ENCODE results near the gene FAM120A. TPM values are rescaled to one million over a fixed set of nuclear protein-coding genes. Genes with fewer than 3 reads are reported as not detected.

Gene FAM120A
- total and polyA plus RNA-seq, 4 donors = 28.3 to 91.0 (median 50.3) TPM

DNA sequence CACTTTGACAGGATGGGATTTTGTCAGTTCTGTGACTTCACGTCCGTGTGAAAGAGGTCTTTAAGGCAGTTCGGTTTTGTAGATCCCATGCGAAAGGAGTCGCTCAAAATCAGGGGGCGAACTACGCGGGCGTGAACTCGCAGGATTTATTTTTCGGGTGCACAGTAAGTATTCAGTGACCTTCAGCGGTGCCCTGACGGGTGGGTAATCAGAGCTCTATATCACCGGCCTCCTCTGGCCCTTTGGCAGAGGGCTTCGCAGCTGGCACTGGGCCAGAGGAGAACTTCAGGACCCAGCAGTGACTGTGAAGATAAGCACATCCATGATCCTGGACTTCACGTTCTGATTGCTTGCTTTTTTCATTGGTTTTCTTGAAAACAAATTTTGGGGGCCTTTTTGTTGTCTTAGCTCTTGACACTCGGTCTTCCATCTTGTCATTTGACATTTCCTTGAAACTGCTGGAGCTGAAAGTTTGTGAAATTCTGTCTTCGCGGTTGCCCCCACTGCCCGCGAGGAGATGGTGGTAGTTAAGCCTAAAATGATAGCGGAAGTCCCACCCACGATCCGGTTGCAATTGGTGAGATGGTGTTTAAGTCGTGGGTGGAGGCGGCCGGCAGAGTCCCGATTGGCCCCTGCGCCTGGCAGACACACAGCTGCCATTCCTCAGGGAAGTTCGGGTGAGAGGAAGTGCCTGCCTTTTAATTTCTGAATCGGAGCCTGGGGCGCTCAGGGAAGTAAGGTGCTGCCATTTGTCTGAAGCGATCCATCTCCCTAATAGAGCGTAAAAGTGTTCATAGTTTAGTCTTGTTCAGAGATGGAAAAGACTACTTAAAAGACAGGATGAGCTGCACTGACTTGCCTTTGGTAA, 1.8 kb downstream of the FAM120A start, which contains the start of gene FAM120AOS:
Gene FAM120AOS, minus strand, starts transcription at position 535 of the 868 bp plus-strand sequence. CDS start 872 bp downstream, outside the sequence.
- H3K36me3 ChIP-seq (ENCODE audit: control insufficient read depth in 4 of 4, insufficient read depth in 3 of 4, low read depth in 1 of 4, low read length in 3 of 4) = no peaks in the 10 kb centered on the region
- TF ChIP-seq GABPA (IDR thresholded peaks at IDR 0.05 in 1 of 2, conservative IDR thresholded peaks at IDR 0.05 in 1 of 2) = peak; percentile 60 to 89
- TF ChIP-seq, protein P1, sequence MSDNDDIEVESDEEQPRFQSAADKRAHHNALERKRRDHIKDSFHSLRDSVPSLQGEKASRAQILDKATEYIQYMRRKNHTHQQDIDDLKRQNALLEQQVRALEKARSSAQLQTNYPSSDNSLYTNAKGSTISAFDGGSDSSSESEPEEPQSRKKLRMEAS (IDR thresholded peaks at IDR 0.05) = peak; percentile 18
- no peak for TF ChIP-seq FOXA2 (IDR thresholded peaks at IDR 0.05)
- peak in 1 of 2 donors; percentile 55 for TF ChIP-seq RAD21 (IDR thresholded peaks at IDR 0.05)
- TF ChIP-seq JUND (IDR thresholded peaks at IDR 0.05) = peak in 1 of 2 donors; percentile 67
- peak; percentile 91 for TF ChIP-seq YY1 (IDR thresholded peaks at IDR 0.05)
- TF ChIP-seq, protein P2, sequence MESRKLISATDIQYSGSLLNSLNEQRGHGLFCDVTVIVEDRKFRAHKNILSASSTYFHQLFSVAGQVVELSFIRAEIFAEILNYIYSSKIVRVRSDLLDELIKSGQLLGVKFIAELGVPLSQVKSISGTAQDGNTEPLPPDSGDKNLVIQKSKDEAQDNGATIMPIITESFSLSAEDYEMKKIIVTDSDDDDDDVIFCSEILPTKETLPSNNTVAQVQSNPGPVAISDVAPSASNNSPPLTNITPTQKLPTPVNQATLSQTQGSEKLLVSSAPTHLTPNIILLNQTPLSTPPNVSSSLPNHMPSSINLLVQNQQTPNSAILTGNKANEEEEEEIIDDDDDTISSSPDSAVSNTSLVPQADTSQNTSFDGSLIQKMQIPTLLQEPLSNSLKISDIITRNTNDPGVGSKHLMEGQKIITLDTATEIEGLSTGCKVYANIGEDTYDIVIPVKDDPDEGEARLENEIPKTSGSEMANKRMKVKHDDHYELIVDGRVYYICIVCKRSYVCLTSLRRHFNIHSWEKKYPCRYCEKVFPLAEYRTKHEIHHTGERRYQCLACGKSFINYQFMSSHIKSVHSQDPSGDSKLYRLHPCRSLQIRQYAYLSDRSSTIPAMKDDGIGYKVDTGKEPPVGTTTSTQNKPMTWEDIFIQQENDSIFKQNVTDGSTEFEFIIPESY (IDR thresholded peaks at IDR 0.05) = no peak
- peak; percentile 8 to 50 for TF ChIP-seq HNF4A (conservative IDR thresholded peaks at IDR 0.05)
- TF ChIP-seq, protein P3, sequence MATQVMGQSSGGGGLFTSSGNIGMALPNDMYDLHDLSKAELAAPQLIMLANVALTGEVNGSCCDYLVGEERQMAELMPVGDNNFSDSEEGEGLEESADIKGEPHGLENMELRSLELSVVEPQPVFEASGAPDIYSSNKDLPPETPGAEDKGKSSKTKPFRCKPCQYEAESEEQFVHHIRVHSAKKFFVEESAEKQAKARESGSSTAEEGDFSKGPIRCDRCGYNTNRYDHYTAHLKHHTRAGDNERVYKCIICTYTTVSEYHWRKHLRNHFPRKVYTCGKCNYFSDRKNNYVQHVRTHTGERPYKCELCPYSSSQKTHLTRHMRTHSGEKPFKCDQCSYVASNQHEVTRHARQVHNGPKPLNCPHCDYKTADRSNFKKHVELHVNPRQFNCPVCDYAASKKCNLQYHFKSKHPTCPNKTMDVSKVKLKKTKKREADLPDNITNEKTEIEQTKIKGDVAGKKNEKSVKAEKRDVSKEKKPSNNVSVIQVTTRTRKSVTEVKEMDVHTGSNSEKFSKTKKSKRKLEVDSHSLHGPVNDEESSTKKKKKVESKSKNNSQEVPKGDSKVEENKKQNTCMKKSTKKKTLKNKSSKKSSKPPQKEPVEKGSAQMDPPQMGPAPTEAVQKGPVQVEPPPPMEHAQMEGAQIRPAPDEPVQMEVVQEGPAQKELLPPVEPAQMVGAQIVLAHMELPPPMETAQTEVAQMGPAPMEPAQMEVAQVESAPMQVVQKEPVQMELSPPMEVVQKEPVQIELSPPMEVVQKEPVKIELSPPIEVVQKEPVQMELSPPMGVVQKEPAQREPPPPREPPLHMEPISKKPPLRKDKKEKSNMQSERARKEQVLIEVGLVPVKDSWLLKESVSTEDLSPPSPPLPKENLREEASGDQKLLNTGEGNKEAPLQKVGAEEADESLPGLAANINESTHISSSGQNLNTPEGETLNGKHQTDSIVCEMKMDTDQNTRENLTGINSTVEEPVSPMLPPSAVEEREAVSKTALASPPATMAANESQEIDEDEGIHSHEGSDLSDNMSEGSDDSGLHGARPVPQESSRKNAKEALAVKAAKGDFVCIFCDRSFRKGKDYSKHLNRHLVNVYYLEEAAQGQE (IDR thresholded peaks at IDR 0.05) = peak; percentile 66
- TF ChIP-seq EGR1 (IDR thresholded peaks at IDR 0.05; ENCODE audit: low read depth in 2 of 2) = peak; percentile 87 to 93
- TF ChIP-seq, protein P4, sequence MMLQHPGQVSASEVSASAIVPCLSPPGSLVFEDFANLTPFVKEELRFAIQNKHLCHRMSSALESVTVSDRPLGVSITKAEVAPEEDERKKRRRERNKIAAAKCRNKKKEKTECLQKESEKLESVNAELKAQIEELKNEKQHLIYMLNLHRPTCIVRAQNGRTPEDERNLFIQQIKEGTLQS (IDR thresholded peaks at IDR 0.05) = no peak
- no peak for TF ChIP-seq FOXA1 (IDR thresholded peaks at IDR 0.05)
- peak; percentile 9 to 47 for TF ChIP-seq RXRA (IDR thresholded peaks at IDR 0.05)
- peak; percentile 41 for TF ChIP-seq NR2F2 (IDR thresholded peaks at IDR 0.05)
- TF ChIP-seq TAF1 (conservative IDR thresholded peaks at IDR 0.05) = peak; percentile 14
- peak; percentile 73 for TF ChIP-seq SP1 (IDR thresholded peaks at IDR 0.05)
- TF ChIP-seq, protein P5, sequence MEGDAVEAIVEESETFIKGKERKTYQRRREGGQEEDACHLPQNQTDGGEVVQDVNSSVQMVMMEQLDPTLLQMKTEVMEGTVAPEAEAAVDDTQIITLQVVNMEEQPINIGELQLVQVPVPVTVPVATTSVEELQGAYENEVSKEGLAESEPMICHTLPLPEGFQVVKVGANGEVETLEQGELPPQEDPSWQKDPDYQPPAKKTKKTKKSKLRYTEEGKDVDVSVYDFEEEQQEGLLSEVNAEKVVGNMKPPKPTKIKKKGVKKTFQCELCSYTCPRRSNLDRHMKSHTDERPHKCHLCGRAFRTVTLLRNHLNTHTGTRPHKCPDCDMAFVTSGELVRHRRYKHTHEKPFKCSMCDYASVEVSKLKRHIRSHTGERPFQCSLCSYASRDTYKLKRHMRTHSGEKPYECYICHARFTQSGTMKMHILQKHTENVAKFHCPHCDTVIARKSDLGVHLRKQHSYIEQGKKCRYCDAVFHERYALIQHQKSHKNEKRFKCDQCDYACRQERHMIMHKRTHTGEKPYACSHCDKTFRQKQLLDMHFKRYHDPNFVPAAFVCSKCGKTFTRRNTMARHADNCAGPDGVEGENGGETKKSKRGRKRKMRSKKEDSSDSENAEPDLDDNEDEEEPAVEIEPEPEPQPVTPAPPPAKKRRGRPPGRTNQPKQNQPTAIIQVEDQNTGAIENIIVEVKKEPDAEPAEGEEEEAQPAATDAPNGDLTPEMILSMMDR (IDR thresholded peaks at IDR 0.05; ENCODE audit: low read depth, low read length, missing input control) = no peak
- no peak for TF ChIP-seq HNF4G (IDR thresholded peaks at IDR 0.05)
- peaks cover 3 to 43% (median 26%) of the 10 kb centered on the region in 4 donors for H3K4me1 ChIP-seq (ENCODE audit: control insufficient read depth in 4 of 4, insufficient read depth in 4 of 4, low read length in 3 of 4)
- H3K27me3 ChIP-seq (ENCODE audit: control insufficient read depth in 4 of 4, insufficient read depth in 4 of 4, low read length in 3 of 4) = no peaks in the 10 kb centered on the region
- peak within 1 kb of the TSS; percentile 79 to 94 for H3K9ac ChIP-seq (ENCODE audit: low read depth in 1 of 2, low read length in 2 of 2)
- peak; percentile 85 for DNase-seq (ENCODE audit: low spot score)
- H3K4me3 ChIP-seq (ENCODE audit: low read depth in 1 of 3, low read length in 3 of 3) = peak within 1 kb of the TSS; percentile 83 to 96 (median 94)
- H3K27ac ChIP-seq (ENCODE audit: low read depth in 1 of 2, low read length in 2 of 2) = peak within 1 kb of the TSS; percentile 89 to 90
- H3K9me3 ChIP-seq (ENCODE audit: control insufficient read depth in 4 of 4, low read length in 3 of 4) = no peaks in the 10 kb centered on the region
- WGBS = under 1% methylated on average over 34 of the region's 34 CpGs
